ENCODE results near the gene FAM156B.
"Not testable (repeated sequence)": the region's sequence is repeated elsewhere in the genome, so short reads cannot be mapped to it uniquely, and the experiment has no call there.

The FAM156B gene

DNA sequence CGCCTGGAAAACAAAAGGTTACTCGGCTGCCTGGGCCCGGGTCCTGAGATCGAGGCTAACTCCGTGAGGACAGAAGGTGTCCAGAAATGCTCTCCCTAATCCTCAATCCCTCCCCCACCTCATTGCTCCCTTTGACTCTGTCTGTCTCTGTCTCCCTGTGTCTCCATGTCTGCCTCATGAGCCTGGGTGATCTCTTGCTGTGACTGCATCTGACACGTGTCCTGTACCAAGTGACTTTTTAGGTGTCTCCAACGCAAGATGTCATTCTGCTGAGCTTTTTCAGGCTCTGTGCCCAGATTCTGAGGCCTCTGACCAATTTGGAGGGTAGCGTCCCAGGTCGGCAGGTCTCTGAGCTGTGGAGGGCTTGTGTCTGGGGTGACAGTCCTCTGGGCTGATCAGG lies 9.0 kb upstream of the FAM156B start:
- H3K9ac ChIP-seq (ENCODE audit: low read length); H3K4me2 ChIP-seq (ENCODE audit: low read length); H3K36me3 ChIP-seq (replicated peaks; ENCODE audit: low read depth, low read length); H3K27me3 ChIP-seq (ENCODE audit: low read depth, low read length); H3K4me1 ChIP-seq (ENCODE audit: low read length); H3K9me3 ChIP-seq (ENCODE audit: insufficient read depth, low read length); H4K20me1 ChIP-seq (ENCODE audit: insufficient read depth, low read length); H3K4me3 ChIP-seq (ENCODE audit: low read length); H3K27ac ChIP-seq (ENCODE audit: low read length); H3K79me2 ChIP-seq (ENCODE audit: low read length); H2AFZ ChIP-seq (ENCODE audit: low read depth, low read length): not testable (repeated sequence)

DNA sequence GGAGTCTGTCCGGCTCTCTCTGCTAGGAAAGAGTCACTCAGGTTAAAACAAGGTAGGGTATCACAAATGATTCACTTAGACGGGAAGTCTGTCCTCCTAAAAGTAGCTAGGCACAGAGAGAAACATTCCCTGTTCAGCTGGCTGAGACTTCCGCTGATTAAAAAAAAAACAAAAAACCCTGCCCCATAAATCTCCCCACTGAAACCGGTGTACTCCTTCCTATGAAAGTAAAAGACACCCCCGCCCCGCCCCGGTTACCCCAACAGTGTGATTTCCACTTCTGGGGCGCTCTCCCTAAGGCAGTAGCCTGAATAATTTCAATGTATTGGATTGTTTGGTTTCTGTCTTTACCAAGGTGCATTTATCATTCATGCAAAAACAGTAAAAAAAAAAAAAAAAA lies 692 bp upstream of the FAM156B start:
- H2AFZ ChIP-seq (ENCODE audit: low read depth, low read length); H3K4me1 ChIP-seq (ENCODE audit: low read length); H3K9ac ChIP-seq (ENCODE audit: low read length): not testable (repeated sequence)

GRCh38 chrX:52905531-52905930 lies 8.4 kb downstream of the FAM156B start:
- H3K79me2 ChIP-seq (ENCODE audit: low read length); H3K9me3 ChIP-seq (ENCODE audit: insufficient read depth, low read length); H2AFZ ChIP-seq (ENCODE audit: low read depth, low read length); H3K4me2 ChIP-seq (ENCODE audit: low read length); H3K27ac ChIP-seq (ENCODE audit: low read length); H3K9ac ChIP-seq (ENCODE audit: low read length); H3K4me3 ChIP-seq (ENCODE audit: low read length); H3K27me3 ChIP-seq (ENCODE audit: low read depth, low read length); H4K20me1 ChIP-seq (ENCODE audit: insufficient read depth, low read length); H3K36me3 ChIP-seq (replicated peaks; ENCODE audit: low read depth, low read length); H3K4me1 ChIP-seq (ENCODE audit: low read length): not testable (repeated sequence)

More for the DNA sequence above, 692 bp upstream of the FAM156B start:
- H3K4me3 ChIP-seq (ENCODE audit: low read length); H3K36me3 ChIP-seq (replicated peaks; ENCODE audit: low read depth, low read length); H3K27ac ChIP-seq (ENCODE audit: low read length); H3K27me3 ChIP-seq (ENCODE audit: low read depth, low read length); H3K9me3 ChIP-seq (ENCODE audit: insufficient read depth, low read length); H3K79me2 ChIP-seq (ENCODE audit: low read length); H4K20me1 ChIP-seq (ENCODE audit: insufficient read depth, low read length); H3K4me2 ChIP-seq (ENCODE audit: low read length): not testable (repeated sequence)

DNA sequence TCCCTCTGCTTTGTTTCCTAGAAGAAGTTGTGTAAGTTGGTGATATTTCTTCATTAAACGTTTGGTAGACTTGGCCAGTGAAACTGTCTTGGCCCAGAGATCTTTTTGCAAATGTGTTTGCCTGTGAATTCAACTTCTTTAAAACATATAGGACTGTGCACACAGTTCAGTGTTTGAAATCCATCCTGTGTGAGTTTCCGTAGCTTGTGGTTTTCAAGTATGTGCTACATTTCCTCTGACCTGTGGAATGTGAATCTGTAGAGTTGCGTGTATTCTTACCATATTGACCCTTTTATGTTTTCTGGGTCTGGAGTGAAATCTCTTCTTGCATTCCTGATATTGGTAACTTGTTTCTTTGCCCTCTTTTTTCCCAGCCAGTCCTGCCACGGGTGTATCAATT lies 8.9 kb downstream of the FAM156B start:
- not testable (repeated sequence) for H3K36me3 ChIP-seq (replicated peaks; ENCODE audit: low read depth, low read length); H3K27me3 ChIP-seq (ENCODE audit: low read depth, low read length); H3K4me2 ChIP-seq (ENCODE audit: low read length); H2AFZ ChIP-seq (ENCODE audit: low read depth, low read length); H3K4me3 ChIP-seq (ENCODE audit: low read length); H3K27ac ChIP-seq (ENCODE audit: low read length); H3K9me3 ChIP-seq (ENCODE audit: insufficient read depth, low read length); H3K9ac ChIP-seq (ENCODE audit: low read length); H4K20me1 ChIP-seq (ENCODE audit: insufficient read depth, low read length); H3K4me1 ChIP-seq (ENCODE audit: low read length); H3K79me2 ChIP-seq (ENCODE audit: low read length)

- H3K9me3 ChIP-seq (ENCODE audit: insufficient read depth, low read length); H3K27me3 ChIP-seq (ENCODE audit: low read depth, low read length); H2AFZ ChIP-seq (ENCODE audit: low read depth, low read length); H3K4me2 ChIP-seq (ENCODE audit: low read length); H4K20me1 ChIP-seq (ENCODE audit: insufficient read depth, low read length); H3K4me1 ChIP-seq (ENCODE audit: low read length); H3K79me2 ChIP-seq (ENCODE audit: low read length); H3K9ac ChIP-seq (ENCODE audit: low read length); H3K27ac ChIP-seq (ENCODE audit: low read length); H3K36me3 ChIP-seq (replicated peaks; ENCODE audit: low read depth, low read length); H3K4me3 ChIP-seq (ENCODE audit: low read length): not testable (repeated sequence)
Observed at GRCh38 chrX:52907137-52907536, 10.0 kb downstream of the FAM156B start.

- H3K36me3 ChIP-seq (replicated peaks; ENCODE audit: low read depth, low read length); H3K4me3 ChIP-seq (ENCODE audit: low read length); H4K20me1 ChIP-seq (ENCODE audit: insufficient read depth, low read length); H3K4me2 ChIP-seq (ENCODE audit: low read length); H3K27ac ChIP-seq (ENCODE audit: low read length); H3K9me3 ChIP-seq (ENCODE audit: insufficient read depth, low read length); H3K9ac ChIP-seq (ENCODE audit: low read length); H2AFZ ChIP-seq (ENCODE audit: low read depth, low read length); H3K27me3 ChIP-seq (ENCODE audit: low read depth, low read length); H3K79me2 ChIP-seq (ENCODE audit: low read length); H3K4me1 ChIP-seq (ENCODE audit: low read length): not testable (repeated sequence)
Observed at GRCh38 chrX:52907900-52908299, 10.8 kb downstream of the FAM156B start.

DNA sequence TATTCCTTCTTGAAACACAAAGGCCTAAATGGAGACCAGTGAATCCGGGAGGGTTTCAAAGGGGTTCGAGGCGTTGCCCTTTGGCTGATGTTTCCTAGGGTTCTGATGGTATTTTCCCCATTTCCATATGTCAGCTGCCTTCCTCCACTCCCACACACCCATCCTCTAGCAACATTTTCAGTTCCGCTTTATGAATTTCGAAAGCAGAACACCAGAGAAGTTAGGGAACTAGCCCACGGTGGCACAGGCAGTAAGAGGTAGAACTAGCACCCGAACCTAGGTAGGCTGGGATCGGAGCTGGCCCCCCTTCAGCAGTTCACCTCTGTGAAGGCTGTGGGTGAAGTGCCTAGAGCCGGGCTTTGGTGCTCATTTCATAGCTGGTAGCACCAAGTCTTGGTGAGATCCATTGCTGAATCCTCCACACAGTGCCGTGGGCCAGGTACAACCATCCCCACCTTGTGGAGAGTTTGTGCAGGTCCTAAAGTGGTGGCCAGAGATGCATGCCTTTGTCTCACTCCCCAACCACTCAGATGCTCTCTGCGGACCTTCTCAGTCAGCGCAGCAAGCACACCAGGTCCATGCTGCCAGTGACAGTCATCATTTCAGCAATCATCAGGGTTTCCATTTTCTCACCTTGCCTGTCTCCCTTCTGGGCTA lies 12.3 kb downstream of the FAM156B start:
- H3K9ac ChIP-seq (ENCODE audit: low read length); H3K27ac ChIP-seq (ENCODE audit: low read length); H3K36me3 ChIP-seq (replicated peaks; ENCODE audit: low read depth, low read length); H3K79me2 ChIP-seq (ENCODE audit: low read length); H3K4me3 ChIP-seq (ENCODE audit: low read length); H3K4me1 ChIP-seq (ENCODE audit: low read length); H4K20me1 ChIP-seq (ENCODE audit: insufficient read depth, low read length); H2AFZ ChIP-seq (ENCODE audit: low read depth, low read length); H3K9me3 ChIP-seq (ENCODE audit: insufficient read depth, low read length); H3K27me3 ChIP-seq (ENCODE audit: low read depth, low read length); H3K4me2 ChIP-seq (ENCODE audit: low read length): not testable (repeated sequence)

DNA sequence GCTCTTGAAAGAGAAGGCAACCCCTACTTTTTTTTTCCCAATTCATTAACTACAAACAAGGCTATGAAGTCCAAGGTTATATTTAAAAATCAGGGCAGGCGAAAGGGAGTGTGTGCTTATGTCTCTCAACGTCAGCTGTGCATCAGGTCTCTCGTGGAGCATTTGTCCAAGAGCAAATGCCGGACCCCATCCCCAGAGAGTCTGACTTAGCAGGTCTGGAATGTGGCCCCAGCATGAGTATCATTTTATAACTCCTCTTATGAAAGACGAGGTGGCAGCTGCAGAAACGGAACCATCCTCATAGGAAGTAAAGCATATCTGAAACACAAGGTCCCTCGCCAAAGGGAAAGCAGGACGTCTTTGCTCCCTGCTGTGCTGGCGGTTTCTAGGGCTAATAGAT lies 16.6 kb downstream of the FAM156B start:
- H2AFZ ChIP-seq (ENCODE audit: low read depth, low read length), result not testable (repeated sequence)

DNA sequence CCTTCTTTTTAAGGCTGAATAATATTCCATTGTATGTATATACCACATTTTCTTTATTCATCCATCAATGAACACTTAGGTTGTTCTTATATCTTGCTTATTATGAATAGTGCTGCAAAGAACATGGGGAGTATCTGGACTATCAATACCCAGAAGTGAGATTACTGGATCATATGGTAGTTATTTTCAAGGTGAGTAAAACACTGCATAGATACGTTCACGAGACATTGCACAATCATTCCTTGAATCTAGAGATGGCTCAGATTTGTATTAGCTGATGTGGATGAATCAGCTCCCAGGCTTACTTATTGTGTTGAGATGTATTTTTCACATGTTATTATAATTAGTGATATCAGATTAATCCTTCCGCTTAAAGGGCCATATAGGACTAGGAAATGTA lies 17.6 kb downstream of the FAM156B start:
- not testable (repeated sequence) for H4K20me1 ChIP-seq (ENCODE audit: insufficient read depth, low read length); H3K4me3 ChIP-seq (ENCODE audit: low read length); H3K27ac ChIP-seq (ENCODE audit: low read length); H3K79me2 ChIP-seq (ENCODE audit: low read length); H3K27me3 ChIP-seq (ENCODE audit: low read depth, low read length); H3K9me3 ChIP-seq (ENCODE audit: insufficient read depth, low read length); H3K4me2 ChIP-seq (ENCODE audit: low read length); H3K36me3 ChIP-seq (replicated peaks; ENCODE audit: low read depth, low read length); H3K9ac ChIP-seq (ENCODE audit: low read length); H3K4me1 ChIP-seq (ENCODE audit: low read length); H2AFZ ChIP-seq (ENCODE audit: low read depth, low read length)

More for the DNA sequence above, 16.6 kb downstream of the FAM156B start:
- not testable (repeated sequence) for H3K4me3 ChIP-seq (ENCODE audit: low read length); H3K27ac ChIP-seq (ENCODE audit: low read length); H3K27me3 ChIP-seq (ENCODE audit: low read depth, low read length); H3K36me3 ChIP-seq (replicated peaks; ENCODE audit: low read depth, low read length); H4K20me1 ChIP-seq (ENCODE audit: insufficient read depth, low read length); H3K79me2 ChIP-seq (ENCODE audit: low read length); H3K4me2 ChIP-seq (ENCODE audit: low read length); H3K9ac ChIP-seq (ENCODE audit: low read length); H3K9me3 ChIP-seq (ENCODE audit: insufficient read depth, low read length); H3K4me1 ChIP-seq (ENCODE audit: low read length)

All from OCI-LY3 (cell line).